Measurements from ENCODE around the gene ESYT2.

DNA sequence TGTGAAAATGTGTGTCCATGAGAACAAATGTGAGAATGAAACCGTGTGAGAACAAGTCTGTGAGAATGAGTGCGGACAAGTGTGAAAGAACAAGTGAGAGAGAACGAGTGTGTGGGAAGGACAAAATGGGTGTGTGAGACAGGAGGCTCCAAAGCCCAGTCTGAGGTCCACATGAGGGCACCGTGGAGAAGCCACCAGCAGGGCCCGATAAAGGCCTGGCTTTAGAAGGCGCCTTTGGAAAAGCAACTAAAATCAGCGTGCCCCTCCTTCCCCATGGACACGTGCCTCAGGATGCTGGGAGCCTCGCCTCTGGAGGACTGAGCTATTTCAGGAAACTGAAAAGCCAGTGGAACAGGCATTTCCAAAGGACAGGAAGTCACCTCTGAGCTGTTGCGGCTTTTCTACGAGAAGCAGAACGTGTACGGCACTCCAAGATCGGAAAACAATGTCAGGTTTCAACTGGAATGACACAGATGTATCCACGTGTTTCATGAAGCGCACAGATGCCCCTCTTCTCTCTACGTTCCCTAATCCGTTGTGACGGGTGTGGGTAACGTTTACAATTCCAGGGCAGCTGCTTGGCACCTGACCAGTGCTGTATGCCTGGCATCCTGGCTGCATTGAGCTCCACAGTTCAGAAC lies 46.4 kb downstream of the ESYT2 start:
- TF ChIP-seq GATA3 (IDR thresholded peaks at IDR 0.05; ENCODE audit: low read depth, low read length) (no peak), GATA2 (IDR thresholded peaks at IDR 0.05; ENCODE audit: low read depth, low read length) (no peak)

Data from SH-SY5Y (cell line).